RPMI8226 (cell line): ENCODE measurements around the gene RCSD1.

Source experiments
- DNase-seq: peaks from one replicate; pipeline ENCODE4 v3.0.0-alpha.2; 2015

RCSD1 gene

DNA sequence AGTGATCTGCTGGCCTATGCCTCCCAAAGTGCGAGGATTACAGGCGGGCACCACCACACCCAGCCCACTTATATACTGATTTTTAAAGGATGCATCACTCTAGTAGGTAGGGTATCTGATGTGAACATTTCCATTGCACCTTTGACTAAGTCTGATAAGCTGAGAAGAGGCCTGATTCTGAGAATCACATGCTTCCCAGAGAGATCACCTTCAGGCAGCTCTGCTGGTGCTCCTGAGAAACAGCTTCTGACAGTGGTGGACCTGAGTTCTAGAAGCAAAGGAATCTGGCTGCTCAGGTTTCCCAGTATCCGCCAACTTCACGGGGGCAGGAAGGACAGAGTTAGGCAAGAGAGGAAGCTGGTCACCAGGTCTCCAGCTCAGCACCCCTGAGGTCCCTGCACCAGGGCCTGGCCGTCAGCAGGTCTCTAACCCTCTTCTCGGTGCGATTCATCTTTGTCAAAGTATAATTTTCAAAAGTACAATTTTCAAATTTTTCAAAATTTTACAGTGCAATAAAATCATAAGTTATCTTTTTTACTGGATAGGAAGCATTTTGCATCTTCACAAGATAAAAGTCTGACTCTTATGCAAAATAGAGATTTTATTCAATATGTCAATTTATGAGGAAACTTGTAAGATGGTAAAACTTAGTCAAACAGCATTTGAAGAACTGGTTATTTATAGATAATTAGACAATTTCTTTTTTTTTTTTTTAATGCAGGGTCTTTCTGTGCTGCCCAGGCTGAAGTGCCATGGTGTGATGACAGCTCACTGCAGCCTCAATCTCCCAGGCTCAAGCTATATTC is 65.9 kb downstream of the RCSD1 start:
- DNase-seq, result no peak

- no peak for DNase-seq
Observed at GRCh38 chr1:167697667-167698141, 67.7 kb downstream of the RCSD1 start.

GRCh38 chr1:167698313-167698712 is 68.3 kb downstream of the RCSD1 start:
- no peak for DNase-seq

GRCh38 chr1:167701510-167701909 is 71.5 kb downstream of the RCSD1 start:
- no peak for DNase-seq

- DNase-seq, result no peak
Observed at GRCh38 chr1:167703557-167703956, 73.5 kb downstream of the RCSD1 start.

GRCh38 chr1:167704715-167705114 is 74.7 kb downstream of the RCSD1 start:
- DNase-seq, result no peak

DNA sequence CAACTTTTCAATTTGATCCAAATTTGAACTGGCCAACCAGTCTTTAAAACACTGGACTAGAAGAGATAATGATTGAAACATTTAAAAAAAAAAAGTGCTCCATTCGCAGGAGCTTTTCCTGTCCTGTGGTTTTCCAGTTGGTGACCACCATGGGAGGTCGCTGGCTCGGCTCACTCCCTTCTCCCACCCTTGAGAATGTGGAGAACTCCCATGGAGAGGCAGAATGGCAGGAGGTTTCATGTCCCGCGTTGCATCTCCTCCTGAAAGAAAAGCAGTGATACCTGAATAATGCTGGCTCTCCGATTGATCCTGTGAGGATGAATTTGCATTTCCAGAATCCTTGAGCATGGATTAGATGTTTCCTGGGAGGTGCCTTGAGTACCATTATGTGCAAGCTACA is 75.2 kb downstream of the RCSD1 start:
- DNase-seq, result no peak

DNA sequence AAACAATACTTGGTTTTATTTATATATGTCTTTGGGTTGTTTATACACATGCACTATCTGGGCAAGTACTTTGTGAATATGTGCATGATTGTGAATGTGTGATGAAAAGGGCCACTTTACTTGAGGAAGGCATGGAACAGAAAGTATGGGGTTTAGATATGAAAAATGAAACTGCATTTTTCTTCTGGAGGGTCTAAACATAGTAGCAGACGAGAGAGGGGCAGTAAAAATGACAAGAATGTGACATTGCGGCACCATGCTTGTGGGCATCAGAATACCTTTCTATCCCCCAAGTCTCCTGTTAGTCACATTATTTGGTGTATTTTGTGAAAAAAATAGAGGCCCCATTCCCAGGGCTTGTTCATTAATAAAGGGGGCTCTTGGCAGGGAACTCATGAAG is 76.3 kb downstream of the RCSD1 start:
- no peak for DNase-seq

DNA sequence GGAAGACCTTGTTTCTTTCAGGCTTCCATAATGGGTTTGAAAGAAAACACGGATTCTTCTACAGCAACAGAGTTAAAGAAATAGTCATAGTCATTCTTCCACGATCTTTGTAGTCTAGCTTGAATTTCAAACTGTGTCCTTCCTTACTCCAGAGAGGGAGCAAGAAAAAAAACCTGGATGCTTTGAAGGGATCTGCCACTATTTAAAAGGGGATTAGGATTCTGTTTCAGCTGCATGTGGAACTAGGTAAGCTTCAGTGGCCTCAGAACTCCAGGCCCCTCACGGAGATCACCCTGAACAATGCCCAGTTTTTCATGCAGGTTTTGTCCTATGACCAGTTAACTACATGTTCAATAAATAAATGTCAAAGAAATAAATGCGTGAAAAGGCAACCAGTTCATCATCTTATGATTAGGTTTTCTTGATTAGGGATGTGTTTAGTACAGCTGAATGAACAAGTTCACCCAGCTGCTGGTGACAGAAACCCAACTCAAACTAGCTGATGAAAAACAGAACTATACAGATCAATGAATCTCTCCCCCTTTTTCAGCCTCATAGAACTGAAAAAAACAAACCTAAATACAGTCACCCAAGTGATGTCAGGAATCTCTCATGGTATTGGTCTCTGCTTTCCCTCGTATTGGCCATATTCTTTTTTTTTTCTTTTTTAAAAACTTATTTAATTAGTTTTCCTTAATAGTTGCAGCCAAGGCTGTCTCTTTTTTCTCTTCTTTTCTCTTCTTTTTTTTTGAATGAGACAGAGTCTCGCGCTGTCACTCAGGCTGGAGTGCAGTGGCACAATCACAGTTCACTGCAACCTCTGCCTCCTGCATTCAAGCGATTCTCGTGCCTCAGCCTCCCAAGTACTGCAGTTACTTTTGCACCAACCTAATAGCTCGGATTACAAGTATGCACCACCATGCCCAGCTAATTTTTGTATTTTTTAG is 77.2 kb downstream of the RCSD1 start:
- no peak for DNase-seq

GRCh38 chr1:167707942-167708341 is 77.9 kb downstream of the RCSD1 start:
- no peak for DNase-seq

GRCh38 chr1:167708940-167709389 is 78.9 kb downstream of the RCSD1 start:
- no peak for DNase-seq

DNA sequence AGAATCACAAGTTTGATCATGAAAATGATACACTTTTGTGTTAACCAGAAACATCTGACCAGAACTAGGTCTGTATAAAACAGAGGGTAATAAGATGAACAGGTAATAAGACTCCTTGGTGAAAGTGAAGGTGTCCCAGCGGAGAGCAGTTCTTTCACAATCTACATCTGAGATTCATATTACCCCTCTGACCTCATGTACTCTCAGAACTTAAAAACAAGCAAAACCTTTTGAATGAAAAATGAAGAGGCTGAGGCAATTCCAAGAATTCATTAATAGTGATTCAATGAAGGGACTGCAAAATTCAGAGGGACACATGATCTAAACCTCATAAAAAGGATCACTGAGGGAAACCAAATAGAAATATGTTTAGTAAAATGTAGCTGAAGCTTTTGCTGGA is 80.8 kb downstream of the RCSD1 start:
- DNase-seq, result no peak

GRCh38 chr1:167711797-167712196 is 81.8 kb downstream of the RCSD1 start:
- no peak for DNase-seq

DNA sequence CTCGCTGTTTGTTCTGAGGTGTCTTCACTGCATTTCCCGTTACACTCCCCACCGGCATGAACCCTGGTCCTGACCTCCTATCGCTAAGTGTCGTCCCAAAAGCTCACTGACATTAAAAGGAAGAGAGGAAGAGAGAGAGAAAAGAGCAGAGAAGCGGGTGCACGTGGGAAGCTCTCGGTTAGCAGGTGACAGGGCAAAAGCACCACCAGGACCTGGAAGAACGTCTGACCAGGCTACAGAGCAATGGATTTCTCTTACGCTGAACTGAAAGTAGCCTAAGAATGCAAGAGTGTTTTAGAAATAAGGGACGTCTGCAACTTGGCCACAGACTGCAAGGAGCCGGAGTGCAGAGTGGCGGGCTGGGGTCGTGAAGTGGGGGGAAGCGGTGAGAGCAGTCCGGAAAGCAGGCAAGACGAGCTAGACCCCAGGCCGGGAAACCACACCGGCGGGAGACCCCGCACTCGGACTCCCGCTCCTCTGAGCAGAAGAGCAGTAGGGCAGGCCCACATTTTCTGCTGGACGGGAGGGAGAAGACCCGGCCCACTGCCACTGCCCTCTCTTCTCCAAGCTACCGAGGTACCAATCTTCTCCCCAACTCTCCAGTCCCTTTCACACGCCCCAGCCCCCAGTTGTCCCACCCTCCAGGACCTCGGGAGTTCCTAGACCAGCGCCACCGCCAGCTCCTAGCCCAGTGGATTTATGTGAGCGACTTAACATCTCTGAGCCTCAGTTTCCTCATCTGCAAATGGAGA is 83.5 kb downstream of the RCSD1 start:
- DNase-seq, result peak; percentile 53

DNA sequence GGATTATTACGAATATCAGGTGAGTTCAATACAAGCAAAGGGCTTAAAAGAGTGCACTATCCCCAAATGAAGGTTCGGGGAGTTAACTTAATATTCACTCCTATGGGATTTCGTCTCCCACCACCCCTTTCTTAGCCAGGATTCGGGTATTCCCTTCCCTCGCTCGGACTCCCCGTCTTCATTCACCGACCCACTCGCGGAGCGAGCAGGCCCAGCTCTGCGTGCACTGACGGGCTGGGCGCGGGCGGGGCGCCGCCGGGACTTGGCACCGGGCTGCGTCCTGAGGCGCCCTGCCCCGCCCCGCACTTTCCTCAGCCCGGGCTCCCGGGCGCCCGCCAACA is 84.0 kb downstream of the RCSD1 start:
- peak; percentile 95 for DNase-seq

DNA sequence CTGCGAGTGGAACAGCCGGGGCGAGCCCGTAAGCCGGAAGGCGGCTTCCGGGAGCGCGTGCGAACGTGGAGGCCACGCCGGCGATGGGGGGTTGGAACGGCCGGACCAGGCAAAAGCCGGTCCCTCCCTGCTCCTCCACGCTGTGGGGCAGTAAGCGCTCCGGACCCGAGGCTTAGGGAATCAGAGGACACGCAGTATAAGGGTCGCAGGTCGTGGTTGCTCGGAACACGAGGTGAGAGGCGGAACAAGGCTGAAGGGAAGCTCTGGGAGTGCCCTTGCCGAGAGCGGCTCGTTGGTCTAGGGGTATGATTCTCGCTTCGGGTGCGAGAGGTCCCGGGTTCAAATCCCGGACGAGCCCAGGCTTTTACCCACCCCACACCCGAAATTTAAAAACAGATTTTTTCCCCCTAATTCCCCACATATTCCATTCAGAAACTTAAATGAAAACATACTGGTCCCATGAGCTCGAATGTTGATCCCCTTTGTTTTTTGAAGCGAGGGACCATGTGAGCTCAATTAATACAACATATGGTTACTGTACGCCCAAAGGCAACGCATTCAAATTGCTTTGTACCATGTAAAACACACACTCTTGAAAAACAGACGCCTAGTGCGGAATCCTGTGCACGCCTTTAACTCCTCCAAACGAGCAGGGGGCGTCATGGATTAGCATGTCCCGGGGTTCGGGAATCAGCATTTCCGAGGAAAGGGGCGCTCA is 84.6 kb downstream of the RCSD1 start:
- DNase-seq, result peak; percentile 92

GRCh38 chr1:167715157-167715999 is 85.3 kb downstream of the RCSD1 start:
- peak; percentile 91 for DNase-seq

DNA sequence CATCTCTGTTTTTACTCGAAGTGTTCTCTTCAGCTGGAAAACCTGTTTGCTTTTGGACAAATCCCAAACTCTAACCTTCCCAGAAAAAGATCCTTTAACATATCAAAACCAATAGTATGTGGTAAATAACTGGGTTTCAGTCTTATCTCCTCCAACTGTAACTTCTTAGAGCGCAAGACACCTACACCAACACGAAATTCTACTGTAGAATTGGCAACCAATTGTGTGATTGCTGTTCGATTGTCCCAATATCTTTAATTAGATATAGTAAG is 85.9 kb downstream of the RCSD1 start:
- DNase-seq, result no peak

- DNase-seq, result no peak
Observed at GRCh38 chr1:167717351-167717750, 87.3 kb downstream of the RCSD1 start.

GRCh38 chr1:167718914-167719691 is 89.1 kb downstream of the RCSD1 start:
- no peak for DNase-seq
